Measurements from ENCODE around the gene SMARCC1. TPM values are rescaled to one million over a fixed set of nuclear protein-coding genes. Genes with fewer than 3 reads are reported as not detected.

The SMARCC1 gene
- total RNA-seq, 1 experiment from 2014 or later: 168 TPM

- Histone ChIP-seq H3K79me2 (ENCODE audit: insufficient read depth, low read length) (peaks cover 60% of the 10 kb centered on the region), H3K4me1 (ENCODE audit: control insufficient read depth in 1 of 2, insufficient read depth in 2 of 2, low read length in 2 of 2) (no peaks in the 10 kb centered on the region), H3K27ac (ENCODE audit: low read depth, low read length) (no peak overlapping the region), H3K36me3 (ENCODE audit: control insufficient read depth in 1 of 2, insufficient read depth in 2 of 2, low read length in 2 of 2) (no peaks in the 10 kb centered on the region), H3K9me3 (ENCODE audit: control insufficient read depth in 1 of 2, insufficient read depth in 1 of 2, low read depth in 1 of 2, low read length in 2 of 2) (no peaks in the 10 kb centered on the region), H3K4me3 (replicated peaks in 1 of 2; ENCODE audit: low read depth in 1 of 2, low read length in 2 of 2) (no peak overlapping the region), H3K4me2 (ENCODE audit: low read length) (no peak overlapping the region), H3K9me2 (ENCODE audit: insufficient read depth) (no peaks in the 10 kb centered on the region), H3K27me3 (ENCODE audit: insufficient read depth, low read length) (no peaks in the 10 kb centered on the region), H3K9ac (ENCODE audit: low read length) (no peak overlapping the region), H2AFZ (ENCODE audit: low read depth, low read length, poor library complexity, severe bottlenecking) (no peak overlapping the region), H4K20me1 (ENCODE audit: insufficient read depth) (peaks cover 9% of the 10 kb centered on the region; the same call in 1 of the 2 replicates)
- BruUV-seq (replicated peaks): no TSS peak
- DNase-seq (ENCODE audit: low read depth, low spot score): no peak
- RAD21 ChIA-PET (ENCODE audit: low non-redundant PET in 1 of 2, low total read pairs in 2 of 2, uncharacterized antibody in 2 of 2, unreplicated experiment in 2 of 2): no interaction called here
- TF ChIP-seq ATF3 (IDR thresholded peaks at IDR 0.05) (no peak), EZH2phosphoT487 (IDR thresholded peaks at IDR 0.05; ENCODE audit: borderline replicate concordance) (no peak), JUND (IDR thresholded peaks at IDR 0.05) (no peak), SP1 (IDR thresholded peaks at IDR 0.05; ENCODE audit: low read depth) (no peak), CBX3 (IDR thresholded peaks at IDR 0.05; ENCODE audit: low read depth) (no peak), YY1 (IDR thresholded peaks at IDR 0.05; ENCODE audit: extremely low read depth, insufficient replicate concordance, low read depth, low read length) (no peak)
- intact Hi-C loops (cut with micrococcal nuclease): no loop called here
- POLR2A ChIA-PET: no interaction called here
- CTCF ChIA-PET: no interaction called here
- ATAC-seq: no peak
Measured at GRCh38 chr3:47647550-47647949, 134.1 kb downstream of the SMARCC1 start.

- H3K27ac ChIP-seq (ENCODE audit: low read depth, low read length): no peak overlapping the region
- ATAC-seq (no peak), DNase-seq (ENCODE audit: low read depth, low spot score) (no peak)
- no peaks in the 10 kb centered on the region for H3K9me3 ChIP-seq (ENCODE audit: control insufficient read depth in 1 of 2, insufficient read depth in 1 of 2, low read depth in 1 of 2, low read length in 2 of 2)
- H3K27me3 ChIP-seq (ENCODE audit: insufficient read depth, low read length): no peaks in the 10 kb centered on the region
- no peaks in the 10 kb centered on the region for H3K9me2 ChIP-seq (ENCODE audit: insufficient read depth)
- H3K4me1 ChIP-seq (ENCODE audit: control insufficient read depth in 1 of 2, insufficient read depth in 2 of 2, low read length in 2 of 2): no peaks in the 10 kb centered on the region
- no peak overlapping the region for H3K4me3 ChIP-seq (replicated peaks in 1 of 2; ENCODE audit: low read depth in 1 of 2, low read length in 2 of 2)
- POLR2A ChIA-PET: no interaction called here
- BruUV-seq (replicated peaks): no TSS peak
- no peak overlapping the region for H2AFZ ChIP-seq (ENCODE audit: low read depth, low read length, poor library complexity, severe bottlenecking)
- CTCF ChIA-PET: no interaction called here
- H3K9ac ChIP-seq (ENCODE audit: low read length): no peak overlapping the region
- H3K4me2 ChIP-seq (ENCODE audit: low read length): no peak overlapping the region
- H3K79me2 ChIP-seq (ENCODE audit: insufficient read depth, low read length): peaks cover 58% of the 10 kb centered on the region
- RAD21 ChIA-PET (ENCODE audit: low non-redundant PET in 1 of 2, low total read pairs in 2 of 2, uncharacterized antibody in 2 of 2, unreplicated experiment in 2 of 2): no interaction called here
- 0 out of 4 replicates have a peak, but pooled peaks cover 1 to 6% of the 10 kb centered on the region in 2 experiments for H3K36me3 ChIP-seq (ENCODE audit: control insufficient read depth in 1 of 2, insufficient read depth in 2 of 2, low read length in 2 of 2)
- H4K20me1 ChIP-seq (ENCODE audit: insufficient read depth): peaks cover under 1% of the 10 kb centered on the region; the same call in 1 of the 2 replicates
- intact Hi-C loops (cut with micrococcal nuclease): no loop called here
- TF ChIP-seq POLR2AphosphoS5 (IDR thresholded peaks at IDR 0.05; ENCODE audit: low read depth, low read length): no peak
- no peak for TF ChIP-seq FOSL1 (IDR thresholded peaks at IDR 0.05; ENCODE audit: low read depth)
- TF ChIP-seq SIN3A (IDR thresholded peaks at IDR 0.05; ENCODE audit: low read depth): no peak
- TF ChIP-seq ZBTB33 (IDR thresholded peaks at IDR 0.05; ENCODE audit: extremely low read depth, insufficient replicate concordance, low read length): no peak
- no peak for TF ChIP-seq EGR1 (IDR thresholded peaks at IDR 0.05; ENCODE audit: low read depth)
- no peak for TF ChIP-seq SRF (IDR thresholded peaks at IDR 0.05; ENCODE audit: low read depth)
- TF ChIP-seq RAD21 (IDR thresholded peaks at IDR 0.05; ENCODE audit: low read depth): no peak
- TF ChIP-seq SP1 (IDR thresholded peaks at IDR 0.05; ENCODE audit: low read depth): no peak
- TF ChIP-seq ZFX (IDR thresholded peaks at IDR 0.05): no peak
Measured at GRCh38 chr3:47646362-47646761, 135.3 kb downstream of the SMARCC1 start.
